MM.1S (cell line): ENCODE results near the gene MCEE.
"Not testable (repeated sequence)": the region's sequence is repeated elsewhere in the genome, so short reads cannot be mapped to it uniquely, and the experiment has no call there.

Experiments used
- DNase-seq: peaks from one replicate; pipeline ENCODE4 v3.0.0-alpha.2; 2015
- H2AFZ ChIP-seq: fragments of 300-600 bp; sonication (generic); 2 replicates; pipeline ENCODE4 v1.6.0; 2016; ENCODE audit warnings: antibody characterized with exemption, low read length
- H3F3A ChIP-seq: fragments of 300-600 bp; sonication (generic); 2 replicates; pipeline ENCODE4 v1.6.1; 2016; ENCODE audit warnings: mild to moderate bottlenecking, antibody characterized with exemption, low read length, moderate library complexity, mixed read lengths; ENCODE audit not compliant: insufficient read depth
- H3K27ac ChIP-seq: fragments of 300-600 bp; sonication (generic); 2 replicates; pipeline ENCODE4 v1.5.1; 2016; ENCODE audit warnings: mild to moderate bottlenecking, low read length
- H3K27me3 ChIP-seq: fragments of 300-600 bp; sonication (generic); replicated peaks from 2 replicates; pipeline ENCODE4 v1.6.0; 2016; ENCODE audit warnings: low read length; ENCODE audit not compliant: insufficient read depth
- H3K36me3 ChIP-seq: fragments of 300-600 bp; sonication (generic); replicated peaks from 2 replicates; pipeline ENCODE4 v1.6.1; 2016; ENCODE audit warnings: mild to moderate bottlenecking, low read length, mixed read lengths; ENCODE audit not compliant: insufficient read depth
- H3K4me1 ChIP-seq: fragments of 300-600 bp; sonication (generic); 2 replicates; pipeline ENCODE4 v1.6.1; 2016; ENCODE audit warnings: low read length, mixed read lengths
- H3K4me2 ChIP-seq: fragments of 300-600 bp; sonication (generic); 2 replicates; pipeline ENCODE4 v1.6.0; 2016; ENCODE audit warnings: low read depth, low read length
- H3K4me3 ChIP-seq: fragments of 300-600 bp; sonication (generic); 2 replicates; pipeline ENCODE4 v1.5.1; 2016; ENCODE audit warnings: low read length, mixed read lengths
- H3K79me2 ChIP-seq: fragments of 300-600 bp; sonication (generic); 2 replicates; pipeline ENCODE4 v1.6.1; 2016; ENCODE audit warnings: mixed run types, low read length, mixed read lengths
- H3K9ac ChIP-seq: fragments of 300-600 bp; sonication (generic); 2 replicates; pipeline ENCODE4 v1.6.1; 2016; ENCODE audit warnings: low read length, mixed read lengths
- H3K9me2 ChIP-seq: fragments of 300-600 bp; sonication (generic); replicated peaks from 2 replicates; pipeline ENCODE4 v1.6.1; 2016; ENCODE audit warnings: mild to moderate bottlenecking, low read length, mixed read lengths; ENCODE audit not compliant: insufficient read depth
- H3K9me3 ChIP-seq: fragments of 300-600 bp; sonication (generic); replicated peaks from 2 replicates; pipeline ENCODE4 v1.6.1; 2016; ENCODE audit warnings: mild to moderate bottlenecking, low read length, mixed read lengths; ENCODE audit not compliant: insufficient read depth
- H4K20me1 ChIP-seq: fragments of 300-600 bp; sonication (generic); 2 replicates; pipeline ENCODE4 v1.6.1; 2016; ENCODE audit warnings: mild to moderate bottlenecking, low read length, moderate library complexity, mixed read lengths; ENCODE audit not compliant: insufficient read depth
- EZH2 ChIP-seq: fragments of 300-600 bp; sonication (generic); optimal IDR thresholded peaks from 2 replicates; pipeline ENCODE3; 2017; ENCODE audit warnings: low read depth, mild to moderate bottlenecking, antibody characterized with exemption, low read length, mixed read lengths
- EZH2phosphoT487 ChIP-seq: fragments of 300-600 bp; sonication (generic); IDR thresholded peaks from 2 replicates; pipeline ENCODE4 v1.6.1; 2018; ENCODE audit warnings: antibody characterized with exemption, low read length
- TF ChIP-seq, protein P1 (sequence below): fragments of 300-600 bp; sonication (generic); IDR thresholded peaks from 2 replicates; pipeline ENCODE4 v1.5.1; 2016; ENCODE audit warnings: antibody characterized with exemption, low read length, mixed read lengths

MCEE gene

DNA sequence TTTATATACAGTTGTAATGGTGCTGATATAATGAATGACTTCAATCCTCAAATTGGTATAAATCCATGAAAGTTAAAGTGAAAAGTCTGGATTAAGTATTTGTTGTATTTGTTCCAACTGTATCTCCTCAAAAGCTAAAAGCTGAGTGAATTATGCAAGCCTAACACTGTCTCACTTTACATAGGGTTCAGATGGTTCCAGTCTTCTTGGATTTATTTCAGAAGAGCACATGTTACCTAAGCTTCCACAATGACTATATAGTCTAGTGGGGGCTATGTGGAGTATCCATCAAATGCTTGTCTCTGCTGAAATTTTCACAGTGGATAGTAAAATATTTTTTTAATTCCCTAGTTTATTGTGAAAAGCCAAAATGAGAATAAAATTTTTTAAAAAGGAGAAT, 13.0 kb downstream of the MCEE start:
- H3K79me2 ChIP-seq, result 0 out of 2 replicates have a peak, but pooled peaks cover 2% of the 10 kb centered on the region
- no peak overlapping the region for H3K4me3 ChIP-seq
- H4K20me1 ChIP-seq, result no peaks in the 10 kb centered on the region; the same call in 1 of the 2 replicates
- H3K9ac ChIP-seq, result no peak overlapping the region
- no peak for DNase-seq
- no peak for TF ChIP-seq EZH2phosphoT487
- TF ChIP-seq, protein P1, sequence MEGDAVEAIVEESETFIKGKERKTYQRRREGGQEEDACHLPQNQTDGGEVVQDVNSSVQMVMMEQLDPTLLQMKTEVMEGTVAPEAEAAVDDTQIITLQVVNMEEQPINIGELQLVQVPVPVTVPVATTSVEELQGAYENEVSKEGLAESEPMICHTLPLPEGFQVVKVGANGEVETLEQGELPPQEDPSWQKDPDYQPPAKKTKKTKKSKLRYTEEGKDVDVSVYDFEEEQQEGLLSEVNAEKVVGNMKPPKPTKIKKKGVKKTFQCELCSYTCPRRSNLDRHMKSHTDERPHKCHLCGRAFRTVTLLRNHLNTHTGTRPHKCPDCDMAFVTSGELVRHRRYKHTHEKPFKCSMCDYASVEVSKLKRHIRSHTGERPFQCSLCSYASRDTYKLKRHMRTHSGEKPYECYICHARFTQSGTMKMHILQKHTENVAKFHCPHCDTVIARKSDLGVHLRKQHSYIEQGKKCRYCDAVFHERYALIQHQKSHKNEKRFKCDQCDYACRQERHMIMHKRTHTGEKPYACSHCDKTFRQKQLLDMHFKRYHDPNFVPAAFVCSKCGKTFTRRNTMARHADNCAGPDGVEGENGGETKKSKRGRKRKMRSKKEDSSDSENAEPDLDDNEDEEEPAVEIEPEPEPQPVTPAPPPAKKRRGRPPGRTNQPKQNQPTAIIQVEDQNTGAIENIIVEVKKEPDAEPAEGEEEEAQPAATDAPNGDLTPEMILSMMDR, result no peak
- TF ChIP-seq EZH2, result no peak
- no peak overlapping the region for H2AFZ ChIP-seq
- H3K27me3 ChIP-seq, result no peaks in the 10 kb centered on the region
- peaks cover 2% of the 10 kb centered on the region; the same call in 1 of the 2 replicates for H3K36me3 ChIP-seq
- H3K9me2 ChIP-seq, result no peaks in the 10 kb centered on the region
- H3K9me3 ChIP-seq, result no peaks in the 10 kb centered on the region
- no peaks in the 10 kb centered on the region for H3K4me1 ChIP-seq
- no peak overlapping the region for H3K27ac ChIP-seq
- H3K4me2 ChIP-seq, result no peak overlapping the region
- H3F3A ChIP-seq, result no peaks in the 10 kb centered on the region

DNA sequence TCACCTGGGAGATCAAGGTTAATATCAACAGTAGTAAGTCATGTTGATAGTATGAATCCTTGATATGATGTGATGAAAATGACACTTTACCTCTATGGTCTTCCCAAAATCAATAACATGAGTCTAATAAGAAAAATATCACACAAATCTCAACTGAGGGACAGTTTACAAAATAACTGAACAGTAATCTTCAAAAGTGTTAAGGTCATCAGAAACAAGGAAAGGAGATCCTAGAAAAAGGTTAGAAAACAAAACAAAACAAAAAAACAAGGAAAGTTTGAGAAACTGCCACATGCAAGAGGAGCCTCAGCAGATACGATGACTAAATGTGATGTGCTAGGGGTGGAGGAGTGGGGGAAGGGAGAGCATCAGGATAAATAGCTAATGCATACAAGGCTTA, 16.2 kb downstream of the MCEE start:
- H3K27me3 ChIP-seq, result no peaks in the 10 kb centered on the region
- no peak overlapping the region for H3K4me3 ChIP-seq
- H3K4me1 ChIP-seq, result no peaks in the 10 kb centered on the region
- H3K27ac ChIP-seq, result no peak overlapping the region
- H3F3A ChIP-seq, result no peaks in the 10 kb centered on the region
- DNase-seq, result no peak
- no peak overlapping the region for H3K4me2 ChIP-seq
- TF ChIP-seq EZH2phosphoT487, result no peak
- no peak for TF ChIP-seq EZH2
- TF ChIP-seq, protein P1, result no peak
- no peaks in the 10 kb centered on the region; the same call in 1 of the 2 replicates for H4K20me1 ChIP-seq
- no peak overlapping the region for H3K9ac ChIP-seq
- no peak overlapping the region for H2AFZ ChIP-seq
- H3K9me3 ChIP-seq, result no peaks in the 10 kb centered on the region
- no peaks in the 10 kb centered on the region for H3K9me2 ChIP-seq
- H3K79me2 ChIP-seq, result no peaks in the 10 kb centered on the region
- no peaks in the 10 kb centered on the region; the same call in 1 of the 2 replicates for H3K36me3 ChIP-seq

DNA sequence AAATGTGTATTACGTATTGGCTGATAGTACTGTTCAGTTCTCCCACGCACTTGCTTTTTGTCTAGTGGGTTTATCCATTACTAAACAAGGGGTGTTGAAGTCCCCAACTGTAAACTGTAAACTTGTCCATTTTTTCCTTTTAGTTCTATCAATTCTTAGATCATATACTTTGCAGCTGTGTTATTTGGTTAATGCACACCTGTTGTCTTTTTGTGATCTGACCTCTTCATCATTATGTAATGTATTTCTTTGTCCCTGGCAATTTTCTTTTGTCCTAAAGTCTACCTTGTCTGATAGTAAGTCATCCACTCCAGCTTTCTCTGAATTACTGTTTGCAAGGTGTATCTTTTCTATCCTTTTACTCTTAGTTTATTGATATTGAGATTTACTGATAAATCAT, 21.9 kb downstream of the MCEE start:
- H3K79me2 ChIP-seq, result no peaks in the 10 kb centered on the region
- no peaks in the 10 kb centered on the region for H3K27me3 ChIP-seq
- H3K9me2 ChIP-seq, result no peaks in the 10 kb centered on the region
- no peak overlapping the region for H3K4me3 ChIP-seq
- H3K27ac ChIP-seq, result no peak overlapping the region
- H3K4me2 ChIP-seq, result no peak overlapping the region
- H3K4me1 ChIP-seq, result no peaks in the 10 kb centered on the region
- DNase-seq, result no peak
- H2AFZ ChIP-seq, result no peak overlapping the region
- H4K20me1 ChIP-seq, result no peaks in the 10 kb centered on the region
- TF ChIP-seq EZH2phosphoT487, result no peak
- TF ChIP-seq EZH2, result no peak
- TF ChIP-seq, protein P1, result no peak
- no peak overlapping the region for H3K9ac ChIP-seq
- H3F3A ChIP-seq, result no peaks in the 10 kb centered on the region; the same call in 1 of the 2 replicates
- H3K36me3 ChIP-seq, result no peaks in the 10 kb centered on the region
- H3K9me3 ChIP-seq, result no peaks in the 10 kb centered on the region

DNA sequence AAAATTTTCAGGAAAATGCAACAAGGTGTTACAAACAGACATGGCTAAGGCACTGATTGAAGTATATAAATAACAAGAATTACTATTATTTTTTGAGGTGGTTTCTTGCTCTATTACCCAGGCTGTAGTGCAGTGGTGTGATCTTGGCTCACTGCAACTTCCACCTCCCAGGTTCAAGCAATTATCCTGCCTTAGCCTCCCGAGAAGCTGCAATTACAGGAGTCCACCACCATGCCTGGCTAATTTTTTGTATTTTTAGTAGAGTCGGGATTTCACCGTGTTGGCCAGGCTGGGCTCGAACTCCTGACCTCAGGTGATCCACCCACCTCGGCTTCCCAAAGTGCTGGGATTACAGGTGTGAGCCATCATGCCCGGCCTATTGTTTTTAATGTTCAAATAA, 23.6 kb downstream of the MCEE start:
- not testable (repeated sequence) for H3F3A ChIP-seq, H3K4me2 ChIP-seq, H3K9me3 ChIP-seq, DNase-seq, H2AFZ ChIP-seq, H4K20me1 ChIP-seq, H3K9ac ChIP-seq, H3K9me2 ChIP-seq, H3K79me2 ChIP-seq, H3K27ac ChIP-seq, H3K36me3 ChIP-seq, H3K4me1 ChIP-seq, H3K4me3 ChIP-seq, H3K27me3 ChIP-seq
